ENCODE results near the gene TRAK1.

DNA sequence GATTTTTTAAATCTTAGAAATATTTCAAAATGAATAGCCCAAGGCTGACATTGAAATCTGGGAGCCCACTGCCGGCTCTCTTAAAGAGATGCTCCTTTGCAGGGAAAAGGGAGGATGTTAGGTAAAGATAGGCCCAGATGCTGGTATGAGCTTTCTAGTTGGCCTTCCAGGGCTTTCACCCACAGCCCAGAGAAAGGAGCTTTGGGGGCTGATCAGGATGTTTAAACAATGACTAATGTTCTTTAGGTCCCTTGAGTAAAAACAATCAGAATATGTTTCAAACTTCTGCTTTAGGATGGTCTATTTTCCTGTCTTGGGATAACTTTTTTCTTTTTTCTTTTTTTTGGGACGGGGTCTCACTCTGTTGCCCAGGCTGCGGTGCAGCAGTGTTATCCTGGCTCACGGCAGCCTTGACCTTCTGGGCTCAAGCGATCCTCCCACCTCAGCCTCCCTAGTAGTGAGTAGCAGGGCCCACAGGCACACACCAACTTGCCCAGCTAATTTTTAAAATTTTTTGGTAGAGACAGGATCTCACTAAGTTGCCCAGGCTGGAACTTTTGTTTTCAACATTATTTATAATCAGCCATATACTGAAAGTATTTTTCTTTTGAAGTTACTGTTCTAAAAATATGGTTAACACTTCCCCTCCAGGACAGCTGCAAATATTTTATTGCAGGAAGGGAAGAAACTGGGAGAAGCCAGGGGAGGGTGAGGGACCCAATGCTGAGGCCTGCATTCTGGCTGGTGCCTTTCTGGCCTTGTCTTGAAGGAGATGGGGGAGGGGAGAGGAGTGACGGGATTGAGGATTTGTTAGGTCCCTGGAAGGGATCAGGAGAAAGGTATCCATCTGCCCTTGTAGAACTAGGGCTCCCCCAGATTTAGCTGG lies 70.1 kb downstream of the TRAK1 start:
- TF ChIP-seq, protein P1, sequence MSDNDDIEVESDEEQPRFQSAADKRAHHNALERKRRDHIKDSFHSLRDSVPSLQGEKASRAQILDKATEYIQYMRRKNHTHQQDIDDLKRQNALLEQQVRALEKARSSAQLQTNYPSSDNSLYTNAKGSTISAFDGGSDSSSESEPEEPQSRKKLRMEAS (IDR thresholded peaks at IDR 0.05; ENCODE audit: low read depth, low read length), result no peak
- TF ChIP-seq MYC (IDR thresholded peaks at IDR 0.05; ENCODE audit: insufficient read depth, insufficient read length, insufficient replicate concordance, low read length, severe bottlenecking) (no peak), PRDM15 (CRISPR knock-in tag; IDR thresholded peaks at IDR 0.05) (no peak), MTA2 (IDR thresholded peaks at IDR 0.05; ENCODE audit: low read depth) (no peak), EGR1 (IDR thresholded peaks at IDR 0.05; ENCODE audit: borderline replicate concordance in 1 of 2, low read depth in 2 of 2, low read length in 2 of 2) (no peak), EZH2 (IDR thresholded peaks at IDR 0.05; ENCODE audit: borderline replicate concordance, control insufficient read depth, low read depth, low read length) (no peak), CTCF (IDR thresholded peaks at IDR 0.05 in 2 of 3, conservative IDR thresholded peaks at IDR 0.05 in 1 of 3; ENCODE audit: control insufficient read depth in 2 of 3, extremely low read depth in 1 of 3, insufficient read depth in 1 of 3, low read depth in 3 of 3, low read length in 3 of 3) (no peak), CHD2 (IDR thresholded peaks at IDR 0.05; ENCODE audit: borderline replicate concordance, low read depth, low read length) (no peak), TAF1 (IDR thresholded peaks at IDR 0.05; ENCODE audit: borderline replicate concordance, low read depth, low read length) (no peak), POLR2AphosphoS5 (IDR thresholded peaks at IDR 0.05; ENCODE audit: low read length) (no peak)

Data from GM12878 (cell line).